Neural progenitor cell (in vitro differentiated cells): ENCODE data around the gene ANKS4B. TPM values are rescaled to one million over a fixed set of nuclear protein-coding genes. Genes with fewer than 3 reads are reported as not detected.

Experiments
- DNase-seq: peaks from one replicate; pipeline ENCODE4 v3.0.0-alpha.2; 2016; ENCODE audit warnings: low spot score
- H2AFZ ChIP-seq: fragments of 200-600 bp; sonication (generic); replicated peaks from 2 replicates; pipeline ENCODE4 v1.6.1; 2016; ENCODE audit warnings: antibody characterized with exemption
- H3F3A ChIP-seq: fragments of 200-600 bp; sonication (generic); 2 replicates; pipeline ENCODE4 v1.6.1; 2016; ENCODE audit warnings: antibody characterized with exemption, low read depth
- H3K27ac ChIP-seq: fragments of 200-600 bp; sonication (generic); 2 replicates; pipeline ENCODE4 v1.5.1; 2016; ENCODE audit warnings: mild to moderate bottlenecking
- H3K27me3 ChIP-seq: fragments of 200-600 bp; sonication (generic); 2 replicates; pipeline ENCODE4 v1.6.1; 2016; ENCODE audit warnings: mild to moderate bottlenecking, moderate library complexity
- H3K36me3 ChIP-seq: fragments of 200-600 bp; sonication (generic); 2 replicates; pipeline ENCODE4 v1.5.1; 2016
- H3K4me1 ChIP-seq: fragments of 200-600 bp; sonication (generic); 2 replicates; pipeline ENCODE4 v1.6.1; 2016; ENCODE audit warnings: mixed run types
- H3K4me2 ChIP-seq: fragments of 200-600 bp; sonication (generic); 2 replicates; pipeline ENCODE4 v1.6.1; 2016
- H3K4me3 ChIP-seq: fragments of 200-600 bp; sonication (generic); 2 replicates; pipeline ENCODE4 v1.5.1; 2016
- H3K79me2 ChIP-seq: fragments of 200-600 bp; sonication (generic); 2 replicates; pipeline ENCODE4 v1.6.1; 2016; ENCODE audit warnings: low read depth
- H3K9ac ChIP-seq: fragments of 200-600 bp; sonication (generic); 2 replicates; pipeline ENCODE4 v1.6.1; 2016
- H3K9me3 ChIP-seq: fragments of 200-600 bp; sonication (generic); 2 replicates; pipeline ENCODE4 v1.5.1; 2016; ENCODE audit warnings: low read depth
- H4K20me1 ChIP-seq: fragments of 200-600 bp; sonication (generic); 2 replicates; pipeline ENCODE4 v1.6.1; 2016; ENCODE audit warnings: low read depth
- H3K27ac Mint-ChIP-seq: 3 replicates; pipeline ENCODE4 v1.8.0; 2021; ENCODE audit warnings: mixed read lengths
- H3K27me3 Mint-ChIP-seq: 2 replicates; pipeline ENCODE4 v1.8.0; 2022; ENCODE audit warnings: low read depth, mild to moderate bottlenecking, inconsistent platforms, moderate library complexity, mixed read lengths; ENCODE audit not compliant: insufficient read depth
- H3K36me3 Mint-ChIP-seq: 3 replicates; pipeline ENCODE4 v1.8.0; 2021; ENCODE audit warnings: mixed read lengths
- H3K4me1 Mint-ChIP-seq: 3 replicates; pipeline ENCODE4 v1.8.0; 2021; ENCODE audit warnings: mixed read lengths
- H3K4me3 Mint-ChIP-seq: 3 replicates; pipeline ENCODE4 v1.8.0; 2021; ENCODE audit warnings: mild to moderate bottlenecking, moderate library complexity, mixed read lengths
- H3K9me3 Mint-ChIP-seq: 3 replicates; pipeline ENCODE4 v1.8.0; 2020; ENCODE audit warnings: mixed read lengths
- CTCF ChIP-seq: fragments of 200-600 bp; sonication (generic); IDR thresholded peaks from 2 replicates; pipeline ENCODE4 v1.5.1; 2017; ENCODE audit warnings: antibody characterized with exemption, mild to moderate bottlenecking
- EZH2 ChIP-seq: fragments of 200-600 bp; sonication (generic); IDR thresholded peaks from 2 replicates; pipeline ENCODE4 v1.6.1; 2017; ENCODE audit warnings: antibody characterized with exemption, mild to moderate bottlenecking, moderate library complexity
- EZH2phosphoT487 ChIP-seq: fragments of 200-600 bp; sonication (generic); IDR thresholded peaks from 2 replicates; pipeline ENCODE4 v1.6.1; 2017; ENCODE audit warnings: antibody characterized with exemption
- total RNA-seq: library from RNA; depleted of rRNA; stranded (reverse); fragments of >200 nt; gene quantifications from 2 replicates; pipeline ENCODE4 v1.2.3, GENCODE V29; 2015; ENCODE audit warnings: low replicate concordance

Gene ANKS4B
- total RNA-seq, 1 donor from 2014 or later = not detected

GRCh38 chr16:21260870-21261791, 27.6 kb downstream of the ANKS4B start:
- no peaks in the 10 kb centered on the region for H3K36me3 ChIP-seq
- Mint-ChIP-seq H3K4me3 (no peak overlapping the region), H3K27me3 (peaks cover 6% of the 10 kb centered on the region), H3K27ac (no peak overlapping the region), H3K9me3 (no peaks in the 10 kb centered on the region), H3K4me1 (peaks cover 23% of the 10 kb centered on the region), H3K36me3 (no peaks in the 10 kb centered on the region)
- H4K20me1 ChIP-seq = no peaks in the 10 kb centered on the region
- H3K9me3 ChIP-seq = no peaks in the 10 kb centered on the region
- H2AFZ ChIP-seq = no peak overlapping the region
- no peak for TF ChIP-seq EZH2
- no peak for TF ChIP-seq EZH2phosphoT487
- TF ChIP-seq CTCF = no peak
- H3K9ac ChIP-seq = no peak overlapping the region
- H3K27ac ChIP-seq = no peak overlapping the region
- no peaks in the 10 kb centered on the region for H3K27me3 ChIP-seq
- no peaks in the 10 kb centered on the region for H3K79me2 ChIP-seq
- H3K4me3 ChIP-seq = no peak overlapping the region
- peaks cover 6% of the 10 kb centered on the region for H3F3A ChIP-seq
- H3K4me2 ChIP-seq = no peak overlapping the region
- DNase-seq = no peak
- peaks cover 11% of the 10 kb centered on the region for H3K4me1 ChIP-seq

GRCh38 chr16:21262779-21263639, 29.5 kb downstream of the ANKS4B start:
- no peaks in the 10 kb centered on the region for H3K79me2 ChIP-seq
- no peak overlapping the region for H3K4me2 ChIP-seq
- Mint-ChIP-seq H3K4me3 (no peak overlapping the region), H3K27me3 (peaks cover 2% of the 10 kb centered on the region), H3K36me3 (no peaks in the 10 kb centered on the region), H3K27ac (peak overlapping the region; percentile 58), H3K4me1 (peaks cover 23% of the 10 kb centered on the region), H3K9me3 (no peaks in the 10 kb centered on the region)
- H3K9me3 ChIP-seq = no peaks in the 10 kb centered on the region
- no peak overlapping the region for H3K9ac ChIP-seq
- no peak for DNase-seq
- no peaks in the 10 kb centered on the region for H3K27me3 ChIP-seq
- no peak overlapping the region for H3K27ac ChIP-seq
- TF ChIP-seq EZH2 (no peak), EZH2phosphoT487 (no peak), CTCF (no peak)
- H3F3A ChIP-seq = peaks cover 6% of the 10 kb centered on the region
- H3K4me1 ChIP-seq = peaks cover 11% of the 10 kb centered on the region
- no peak overlapping the region for H2AFZ ChIP-seq
- H3K36me3 ChIP-seq = no peaks in the 10 kb centered on the region
- H4K20me1 ChIP-seq = no peaks in the 10 kb centered on the region
- H3K4me3 ChIP-seq = no peak overlapping the region

GRCh38 chr16:21263640-21264570, 30.4 kb downstream of the ANKS4B start:
- Histone ChIP-seq H3K36me3 (no peaks in the 10 kb centered on the region), H3K9ac (no peak overlapping the region), H3K4me1 (peaks cover 11% of the 10 kb centered on the region), H3K4me3 (no peak overlapping the region), H3K9me3 (no peaks in the 10 kb centered on the region), H3K27ac (no peak overlapping the region), H2AFZ (peak overlapping the region; percentile 50), H3K27me3 (no peaks in the 10 kb centered on the region), H3F3A (peaks cover 6% of the 10 kb centered on the region), H3K4me2 (no peak overlapping the region), H3K79me2 (no peaks in the 10 kb centered on the region), H4K20me1 (no peaks in the 10 kb centered on the region)
- H3K36me3 Mint-ChIP-seq = no peaks in the 10 kb centered on the region
- peak overlapping the region; percentile 58 for H3K27ac Mint-ChIP-seq
- no peak for TF ChIP-seq EZH2phosphoT487
- TF ChIP-seq CTCF = no peak
- TF ChIP-seq EZH2 = no peak
- peaks cover 2% of the 10 kb centered on the region for H3K27me3 Mint-ChIP-seq
- H3K9me3 Mint-ChIP-seq = no peaks in the 10 kb centered on the region
- peaks cover 23% of the 10 kb centered on the region for H3K4me1 Mint-ChIP-seq
- peak; percentile 34 for DNase-seq
- no peak overlapping the region for H3K4me3 Mint-ChIP-seq
